Urinary bladder (tissue), 4 donors: ENCODE data around the gene LRRC8A. TPM values are rescaled to one million over a fixed set of nuclear protein-coding genes. Genes with fewer than 3 reads are reported as not detected.
A peak's percentile ranks its signal among the peaks of the same experiment; 100 is the strongest.
"Not testable (repeated sequence)": the region's sequence is repeated elsewhere in the genome, so short reads cannot be mapped to it uniquely, and the experiment has no call there.

Experiments used
- DNase-seq: peaks from one replicate; pipeline ENCODE4 v3.0.0-alpha.2; 2015; ENCODE audit errors: extremely low spot score
- H3K27ac ChIP-seq: one replicate; pipeline ENCODE4 v1.5.1; 2013; ENCODE audit warnings: low read depth, mild to moderate bottlenecking, moderate library complexity
- H3K36me3 ChIP-seq: one replicate; pipeline ENCODE4 v1.6.1; 2013; ENCODE audit warnings: mild to moderate bottlenecking, moderate library complexity; ENCODE audit not compliant: insufficient read depth
- H3K4me1 ChIP-seq: one replicate; pipeline ENCODE4 v1.6.1; 2013; ENCODE audit warnings: mild to moderate bottlenecking, moderate library complexity; ENCODE audit not compliant: insufficient read depth
- H3K4me3 ChIP-seq: one replicate; pipeline ENCODE4 v1.5.1; 2013; ENCODE audit warnings: low read depth, low read length
- WGBS: extraction: QIAGEN DNeasy Blood & Tissue Kit; methylation state at CpG from one replicate; pipeline ENCODE4 v1.1.7; 2013; 5-methylcytosine and 5-hydroxymethylcytosine counted together
- polyA plus RNA-seq: library from polyadenylated mRNA; stranded (reverse); fragments of 200-250 nt; gene quantifications from one replicate; pipeline ENCODE4 v1.2.3, GENCODE V29; 2013
- total RNA-seq: library from RNA; depleted of rRNA; stranded (reverse); fragments of >200 nt; gene quantifications from one replicate; pipeline ENCODE4 v1.2.3, GENCODE V29; 2014
- donor health status: healthy with polysubstance abuse.
- donor health status: healthy.

The LRRC8A gene
- total and polyA plus RNA-seq, 2 donors = 17.1 to 62.3 TPM

- Histone ChIP-seq H3K36me3 (peaks cover 2% of the 10 kb centered on the region), H3K4me1 (no peaks in the 10 kb centered on the region), H3K27ac (peak within 1 kb of the TSS; percentile 85), H3K4me3 (peak within 1 kb of the TSS; percentile 57)
- peak; percentile 85 for DNase-seq
- WGBS = under 1% methylated on average over 86 of the region's 86 CpGs
Observed at GRCh38 chr9:128947527-128948301, 65.8 kb downstream of the LRRC8A start, which contains the start of the genes DOLK and NUP188. TSS of gene DOLK (minus strand) at chr9:128947603. CDS start at chr9:128947303, 300 bp downstream. TSS of gene NUP188 (plus strand) at chr9:128947699. CDS start at chr9:128947720, 21 bp downstream.

DNA sequence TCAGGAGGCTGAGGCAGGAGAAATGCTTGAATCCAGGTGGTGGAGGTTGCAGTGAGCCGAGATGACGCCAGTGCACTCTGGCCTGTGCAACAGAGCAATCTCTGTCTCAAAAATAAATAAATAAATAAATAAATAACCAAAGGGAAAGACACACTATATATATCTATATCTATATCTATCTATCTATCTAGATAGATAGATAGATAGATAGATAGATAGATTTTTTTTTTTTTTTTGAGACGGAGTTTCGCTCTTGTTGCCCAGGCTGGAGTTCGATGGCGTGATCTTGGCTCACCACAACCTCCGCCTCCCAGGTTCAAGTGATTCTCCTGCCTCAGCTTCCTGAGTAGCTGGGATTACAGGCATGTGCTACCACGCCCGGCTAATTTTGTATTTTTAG, 79.5 kb downstream of the LRRC8A start:
- not testable (repeated sequence) for H3K36me3 ChIP-seq, H3K4me3 ChIP-seq, H3K27ac ChIP-seq, H3K4me1 ChIP-seq, DNase-seq
- WGBS = 95% methylated on average over 9 of the region's 9 CpGs

Other genes with a start within 250 kb of the LRRC8A start
- gene DYNC2I2, start 225.3 kb upstream of the LRRC8A start, total RNA-seq = 26.9 TPM
- gene DYNC2I2, start 225.3 kb upstream of the LRRC8A start, polyA plus RNA-seq = 30.3 TPM
- 382 TPM for gene SET, start 192.9 kb upstream of the LRRC8A start, total RNA-seq
- 157 TPM for gene SET, start 192.9 kb upstream of the LRRC8A start, polyA plus RNA-seq
- gene PKN3, start 179.6 kb upstream of the LRRC8A start, total RNA-seq = 2.4 TPM
- 9.5 TPM for gene PKN3, start 179.6 kb upstream of the LRRC8A start, polyA plus RNA-seq
- gene ZDHHC12, start 158.0 kb upstream of the LRRC8A start, total RNA-seq = 6.3 TPM
- gene ZDHHC12, start 158.0 kb upstream of the LRRC8A start, polyA plus RNA-seq = 35.5 TPM
- 15.9 TPM for gene ZER1, start 110.2 kb upstream of the LRRC8A start, total RNA-seq
- gene ZER1, start 110.2 kb upstream of the LRRC8A start, polyA plus RNA-seq = 51.8 TPM
- 8.2 TPM for gene TBC1D13, start 94.9 kb upstream of the LRRC8A start, total RNA-seq
- gene TBC1D13, start 94.9 kb upstream of the LRRC8A start, polyA plus RNA-seq = 22.5 TPM
- 6.4 TPM for gene ENDOG, start 63.6 kb upstream of the LRRC8A start, total RNA-seq
- 20.7 TPM for gene ENDOG, start 63.6 kb upstream of the LRRC8A start, polyA plus RNA-seq
- 10.6 TPM for gene SPOUT1, start 52.3 kb upstream of the LRRC8A start, total RNA-seq
- gene SPOUT1, start 52.3 kb upstream of the LRRC8A start, polyA plus RNA-seq = 22.4 TPM
- 5.4 TPM for gene KYAT1, start 183 bp upstream of the LRRC8A start, total RNA-seq
- gene KYAT1, start 183 bp upstream of the LRRC8A start, polyA plus RNA-seq = 7.8 TPM
- gene PHYHD1, start 38.8 kb downstream of the LRRC8A start, total RNA-seq = 16.8 TPM
- gene PHYHD1, start 38.8 kb downstream of the LRRC8A start, polyA plus RNA-seq = 34.8 TPM
- gene DOLK, start 65.5 kb downstream of the LRRC8A start, total RNA-seq = 11.3 TPM
- 16.4 TPM for gene DOLK, start 65.5 kb downstream of the LRRC8A start, polyA plus RNA-seq
- gene NUP188, start 65.6 kb downstream of the LRRC8A start, total RNA-seq = 43.1 TPM
- gene NUP188, start 65.6 kb downstream of the LRRC8A start, polyA plus RNA-seq = 20.3 TPM
- gene SH3GLB2, start 146.2 kb downstream of the LRRC8A start, total RNA-seq = 49.6 TPM
- gene SH3GLB2, start 146.2 kb downstream of the LRRC8A start, polyA plus RNA-seq = 119 TPM
- 16.4 TPM for gene MIGA2, start 154.5 kb downstream of the LRRC8A start, total RNA-seq
- gene MIGA2, start 154.5 kb downstream of the LRRC8A start, polyA plus RNA-seq = 34.5 TPM
- gene DOLPP1, start 199.0 kb downstream of the LRRC8A start, total RNA-seq = 9.0 TPM
- gene DOLPP1, start 199.0 kb downstream of the LRRC8A start, polyA plus RNA-seq = 10.5 TPM
- gene CRAT, start 228.7 kb downstream of the LRRC8A start, total RNA-seq = 15.0 TPM
- 70.7 TPM for gene CRAT, start 228.7 kb downstream of the LRRC8A start, polyA plus RNA-seq
- gene PTPA, start 229.3 kb downstream of the LRRC8A start, total RNA-seq = 48.5 TPM
- gene PTPA, start 229.3 kb downstream of the LRRC8A start, polyA plus RNA-seq = 125 TPM